SJCRH30 (cell line): Measurements from ENCODE around the gene AGXT2. TPM values are rescaled to one million over a fixed set of nuclear protein-coding genes. Genes with fewer than 3 reads are reported as not detected.
A peak's percentile ranks its signal among the peaks of the same experiment; 100 is the strongest.
"Not testable (repeated sequence)": the region's sequence is repeated elsewhere in the genome, so short reads cannot be mapped to it uniquely, and the experiment has no call there.

Source experiments
- DNase-seq, 2 experiments: peaks; one replicate each; pipeline ENCODE4 v3.0.0-alpha.2; 2015 to 2020
- H3K27ac ChIP-seq: fragments of 250-450 bp; sonication (Bioruptor Pico); 2 replicates; pipeline ENCODE4 v1.5.1; 2020; ENCODE audit warnings: mild to moderate bottlenecking, moderate library complexity
- H3K27me3 ChIP-seq: fragments of 250-450 bp; sonication (Bioruptor Pico); 2 replicates; pipeline ENCODE4 v1.5.1; 2020; ENCODE audit warnings: mild to moderate bottlenecking, moderate library complexity
- H3K36me3 ChIP-seq: fragments of 250-450 bp; sonication (Bioruptor Pico); 2 replicates; pipeline ENCODE4 v1.5.1; 2020; ENCODE audit warnings: mild to moderate bottlenecking, moderate library complexity
- H3K4me1 ChIP-seq: fragments of 250-450 bp; sonication (Bioruptor Pico); 2 replicates; pipeline ENCODE4 v1.5.1; 2020; ENCODE audit warnings: mild to moderate bottlenecking, moderate library complexity
- H3K4me3 ChIP-seq: fragments of 250-450 bp; sonication (Bioruptor Pico); 2 replicates; pipeline ENCODE4 v1.5.1; 2020; ENCODE audit warnings: mild to moderate bottlenecking, moderate library complexity
- H3K9me3 ChIP-seq: fragments of 250-450 bp; sonication (Bioruptor Pico); replicated peaks from 2 replicates; pipeline ENCODE4 v1.5.1; 2020; ENCODE audit warnings: mild to moderate bottlenecking, moderate library complexity
- total RNA-seq: library from RNA; depleted of rRNA; stranded (reverse); fragments of >200 nt; shearing (Covaris generic); gene quantifications from 2 replicates; pipeline ENCODE4 v1.2.3, GENCODE V29; 2014; rRNA removed

Gene AGXT2
- total RNA-seq, 1 experiment from 2014 or later = not detected

DNA sequence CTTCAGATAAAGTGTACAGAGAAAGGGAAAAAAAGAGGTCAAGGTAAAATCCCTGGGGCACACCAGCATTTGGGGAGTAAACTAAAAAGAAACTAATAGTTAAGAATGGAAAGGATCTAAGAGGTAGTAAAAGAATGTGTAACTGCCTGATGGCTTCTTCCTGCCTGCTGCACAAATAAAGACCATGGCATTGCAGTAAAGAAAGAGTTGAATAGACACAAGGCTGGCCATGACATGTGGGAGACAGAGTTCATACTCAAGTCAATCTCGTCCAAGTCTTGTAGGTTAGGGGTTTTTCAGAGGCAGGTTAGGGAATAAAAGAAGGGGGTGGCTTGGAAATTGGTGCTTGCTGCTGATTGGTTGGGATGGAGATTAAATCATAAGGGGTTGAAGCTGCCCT is 60.8 kb downstream of the AGXT2 start:
- Histone ChIP-seq H3K4me3 (no peak overlapping the region), H3K36me3 (no peaks in the 10 kb centered on the region), H3K9me3 (peaks cover 4% of the 10 kb centered on the region; the same call in 1 of the 2 replicates), H3K4me1 (no peaks in the 10 kb centered on the region), H3K27me3 (no peaks in the 10 kb centered on the region), H3K27ac (no peak overlapping the region)
- DNase-seq = no peak

- H3K27me3 ChIP-seq = no peaks in the 10 kb centered on the region
- no peak overlapping the region for H3K27ac ChIP-seq
- peaks cover 4% of the 10 kb centered on the region; the same call in 1 of the 2 replicates for H3K9me3 ChIP-seq
- H3K4me1 ChIP-seq = no peaks in the 10 kb centered on the region
- no peak overlapping the region for H3K4me3 ChIP-seq
- H3K36me3 ChIP-seq = no peaks in the 10 kb centered on the region
- DNase-seq = no peak
Measured at GRCh38 chr5:34982823-34983222, 64.9 kb downstream of the AGXT2 start.

GRCh38 chr5:34978681-34979080 is 69.1 kb downstream of the AGXT2 start:
- H3K36me3 ChIP-seq = no peaks in the 10 kb centered on the region
- H3K9me3 ChIP-seq = no peaks in the 10 kb centered on the region
- no peak overlapping the region for H3K27ac ChIP-seq
- H3K27me3 ChIP-seq = no peaks in the 10 kb centered on the region
- H3K4me1 ChIP-seq = no peaks in the 10 kb centered on the region
- H3K4me3 ChIP-seq = no peak overlapping the region
- no peak for DNase-seq

- Histone ChIP-seq H3K4me3 (no peak overlapping the region), H3K4me1 (no peaks in the 10 kb centered on the region), H3K27ac (no peak overlapping the region), H3K27me3 (no peaks in the 10 kb centered on the region), H3K36me3 (no peaks in the 10 kb centered on the region), H3K9me3 (no peaks in the 10 kb centered on the region)
- no peak for DNase-seq
Measured at GRCh38 chr5:34977934-34978613, 69.7 kb downstream of the AGXT2 start.

DNA sequence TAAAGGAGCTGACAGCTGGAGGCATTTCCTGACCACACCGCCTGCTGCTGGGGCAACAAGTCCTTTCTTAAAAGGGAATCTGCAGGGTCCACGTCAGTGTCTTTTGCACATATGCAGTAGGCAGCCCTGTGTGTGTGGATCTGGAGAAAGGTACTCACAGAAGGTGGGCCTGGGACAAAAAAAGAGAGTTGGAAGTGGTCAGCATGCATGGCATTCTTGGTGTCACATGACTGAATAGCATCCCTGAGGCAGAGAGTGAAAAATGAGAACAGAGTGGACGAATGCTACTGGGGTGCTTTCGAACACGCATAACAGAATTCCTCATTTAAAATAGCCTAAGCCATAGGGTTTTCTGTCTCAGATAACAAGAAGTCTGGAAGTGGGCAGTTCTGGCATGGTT is 71.4 kb downstream of the AGXT2 start:
- Histone ChIP-seq H3K9me3 (no peaks in the 10 kb centered on the region), H3K4me3 (no peak overlapping the region), H3K27me3 (no peaks in the 10 kb centered on the region), H3K36me3 (no peaks in the 10 kb centered on the region), H3K4me1 (no peaks in the 10 kb centered on the region), H3K27ac (no peak overlapping the region)
- no peak for DNase-seq

DNA sequence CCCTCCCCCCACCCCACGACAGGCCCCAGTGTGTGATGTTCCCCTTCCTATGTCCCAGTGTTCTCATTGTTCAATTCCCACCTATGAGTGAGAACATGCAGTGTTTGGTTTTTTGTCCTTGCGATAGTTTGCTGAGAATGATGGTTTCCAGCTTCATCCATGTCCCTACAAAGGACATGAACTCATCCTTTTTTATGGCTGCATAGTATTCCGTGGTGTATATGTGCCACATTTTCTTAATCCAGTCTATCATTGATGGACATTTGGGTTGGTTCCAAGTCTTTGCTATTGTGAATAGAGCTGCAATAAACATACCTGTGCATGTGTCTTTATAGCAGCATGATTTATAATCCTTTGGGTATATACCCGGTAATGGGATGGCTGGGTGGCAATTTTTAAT is 76.1 kb downstream of the AGXT2 start:
- not testable (repeated sequence) for H3K27me3 ChIP-seq, H3K36me3 ChIP-seq, H3K4me3 ChIP-seq, H3K9me3 ChIP-seq, H3K4me1 ChIP-seq, H3K27ac ChIP-seq, DNase-seq

- H3K27ac ChIP-seq = no peak overlapping the region
- H3K4me3 ChIP-seq = no peak overlapping the region
- H3K9me3 ChIP-seq = peaks cover 5% of the 10 kb centered on the region; the same call in 1 of the 2 replicates
- no peaks in the 10 kb centered on the region for H3K4me1 ChIP-seq
- no peaks in the 10 kb centered on the region for H3K27me3 ChIP-seq
- H3K36me3 ChIP-seq = no peaks in the 10 kb centered on the region
- DNase-seq = no peak
Measured at GRCh38 chr5:34970552-34970951, 77.2 kb downstream of the AGXT2 start.

GRCh38 chr5:34968258-34968657 is 79.5 kb downstream of the AGXT2 start:
- no peaks in the 10 kb centered on the region for H3K4me1 ChIP-seq
- no peak overlapping the region for H3K4me3 ChIP-seq
- no peaks in the 10 kb centered on the region for H3K36me3 ChIP-seq
- peaks cover 6% of the 10 kb centered on the region; the same call in 1 of the 2 replicates for H3K9me3 ChIP-seq
- no peak overlapping the region for H3K27ac ChIP-seq
- no peak for DNase-seq
- no peaks in the 10 kb centered on the region for H3K27me3 ChIP-seq

GRCh38 chr5:34967540-34967939 is 80.2 kb downstream of the AGXT2 start:
- H3K27ac ChIP-seq = no peak overlapping the region
- no peaks in the 10 kb centered on the region for H3K4me1 ChIP-seq
- no peaks in the 10 kb centered on the region for H3K27me3 ChIP-seq
- H3K9me3 ChIP-seq = peaks cover 6% of the 10 kb centered on the region; the same call in 1 of the 2 replicates
- no peak for DNase-seq
- H3K36me3 ChIP-seq = no peaks in the 10 kb centered on the region
- H3K4me3 ChIP-seq = no peak overlapping the region

- H3K36me3 ChIP-seq = peaks cover 15% of the 10 kb centered on the region
- DNase-seq = no peak
- H3K4me1 ChIP-seq = no peaks in the 10 kb centered on the region
- H3K4me3 ChIP-seq = no peak overlapping the region
- H3K27ac ChIP-seq = no peak overlapping the region
- H3K9me3 ChIP-seq = no peaks in the 10 kb centered on the region
- H3K27me3 ChIP-seq = no peaks in the 10 kb centered on the region
Measured at GRCh38 chr5:34959323-34959722, 88.4 kb downstream of the AGXT2 start.

DNA sequence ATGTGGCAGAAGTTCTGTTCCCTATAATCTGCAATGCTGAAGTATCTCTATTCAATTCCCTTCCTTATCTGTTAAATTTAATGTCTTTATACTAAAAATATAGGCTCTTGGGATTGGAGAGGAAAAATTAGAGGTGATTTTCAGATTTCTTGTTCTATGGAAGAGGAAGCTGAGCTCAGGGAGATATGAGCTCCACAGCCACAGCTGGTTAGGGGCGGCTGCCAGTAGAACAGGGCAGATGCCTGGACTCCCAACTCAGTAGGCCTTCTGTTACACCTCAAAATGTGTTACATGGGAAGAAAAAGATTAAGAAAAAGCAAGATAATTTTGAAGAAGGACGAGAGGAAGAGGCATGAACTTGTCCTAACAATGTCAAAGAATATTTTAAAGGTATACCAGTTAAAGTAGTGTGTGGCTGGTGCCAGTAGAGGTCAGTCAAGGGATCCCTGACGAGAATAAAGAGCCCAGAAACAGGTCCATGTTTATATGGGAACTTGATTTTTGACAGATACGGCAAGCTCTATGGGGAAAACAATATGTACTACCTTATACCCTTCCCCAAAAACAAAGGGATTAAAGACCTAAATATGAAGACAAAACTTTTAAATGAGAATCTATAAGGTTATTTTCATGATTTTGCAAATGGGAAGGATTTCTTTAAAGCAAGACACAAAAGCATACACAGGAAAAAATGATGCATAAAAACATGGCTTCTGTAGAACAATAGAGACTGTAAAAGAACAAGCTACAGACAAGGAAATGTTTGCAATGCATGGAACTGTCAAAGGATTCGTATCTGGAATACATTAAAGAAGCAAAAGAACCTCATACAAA is 89.7 kb downstream of the AGXT2 start:
- Histone ChIP-seq H3K27me3 (no peaks in the 10 kb centered on the region), H3K27ac (no peak overlapping the region), H3K4me3 (no peak overlapping the region), H3K4me1 (no peaks in the 10 kb centered on the region), H3K36me3 (peaks cover 26% of the 10 kb centered on the region), H3K9me3 (no peaks in the 10 kb centered on the region)
- peak in 1 of 2 experiments; percentile 34 for DNase-seq

GRCh38 chr5:34957321-34957720 is 90.4 kb downstream of the AGXT2 start:
- H3K9me3 ChIP-seq = no peaks in the 10 kb centered on the region
- no peak overlapping the region for H3K27ac ChIP-seq
- DNase-seq = no peak
- H3K36me3 ChIP-seq = peaks cover 30% of the 10 kb centered on the region
- H3K4me1 ChIP-seq = no peaks in the 10 kb centered on the region
- no peak overlapping the region for H3K4me3 ChIP-seq
- no peaks in the 10 kb centered on the region for H3K27me3 ChIP-seq

Other genes starting within 250 kb of the AGXT2 start
- not detected in 2 replicates for gene TTC23L, start 208.8 kb downstream of the AGXT2 start, total RNA-seq
- gene RAD1, start 132.4 kb downstream of the AGXT2 start, total RNA-seq = 64.9 and 65.8 TPM in 2 replicates
- gene BRIX1, start 132.2 kb downstream of the AGXT2 start, total RNA-seq = 145 and 161 TPM in 2 replicates
- gene DNAJC21, start 118.4 kb downstream of the AGXT2 start, total RNA-seq = 64.9 and 68.8 TPM in 2 replicates
- gene PRLR, start 182.5 kb upstream of the AGXT2 start, total RNA-seq = not detected in 2 replicates